ENCODE measurements around the gene APP.
"Not testable (repeated sequence)": the region's sequence is repeated elsewhere in the genome, so short reads cannot be mapped to it uniquely, and the experiment has no call there.

APP gene

DNA sequence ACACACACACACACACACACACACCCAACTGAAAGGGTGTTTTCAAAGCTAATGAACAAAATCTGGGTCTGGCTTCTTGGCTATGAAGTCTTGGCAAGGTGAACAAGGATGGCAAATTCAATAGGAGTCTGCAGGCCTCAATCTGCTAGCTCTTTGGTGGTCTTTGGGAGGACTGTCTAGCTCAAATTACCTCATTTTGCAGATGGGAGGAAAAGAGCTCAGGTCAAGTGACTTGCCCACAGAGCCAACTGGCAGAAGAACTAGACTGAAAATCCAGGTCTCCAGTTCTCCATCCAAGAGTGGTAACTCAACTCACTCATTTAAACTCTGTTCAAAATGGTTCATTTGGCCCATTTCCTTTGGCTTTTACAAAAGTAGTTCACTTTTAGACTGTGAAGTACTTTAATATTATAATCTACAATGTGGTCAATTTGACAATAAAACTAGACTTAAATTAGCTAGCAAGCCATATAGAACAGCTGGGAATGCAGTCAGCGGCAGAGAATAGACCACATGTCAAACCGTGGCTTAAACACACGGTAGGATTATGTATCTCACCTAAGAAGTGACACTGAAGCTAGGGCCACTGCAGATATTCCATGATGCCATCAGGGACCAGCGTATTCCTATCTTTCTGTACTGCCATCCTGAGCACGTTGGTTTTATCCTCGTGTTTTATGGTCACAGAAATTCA is 112.9 kb downstream of the APP start:
- DNase-seq, result no peak

DNA sequence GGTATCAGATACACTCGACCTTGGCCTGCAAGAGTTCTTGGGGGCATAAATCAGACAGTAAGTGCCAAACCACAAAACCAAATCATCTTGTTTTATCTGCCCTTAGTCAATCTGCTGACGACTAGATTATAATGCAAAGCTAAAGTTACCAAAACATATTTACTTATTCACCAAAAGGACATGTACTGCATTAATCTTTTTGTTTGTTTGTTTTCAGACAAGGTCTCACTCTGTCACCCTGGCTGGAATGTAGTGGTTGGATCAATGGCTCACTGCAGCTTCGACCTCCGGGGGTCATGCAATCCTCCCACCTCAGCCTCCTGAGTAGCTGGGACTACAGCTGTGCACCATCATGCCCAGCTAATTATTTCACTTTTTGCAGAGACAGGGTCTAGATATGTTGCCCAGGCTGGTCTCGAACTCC is 114.7 kb downstream of the APP start:
- DNase-seq, result no peak

DNA sequence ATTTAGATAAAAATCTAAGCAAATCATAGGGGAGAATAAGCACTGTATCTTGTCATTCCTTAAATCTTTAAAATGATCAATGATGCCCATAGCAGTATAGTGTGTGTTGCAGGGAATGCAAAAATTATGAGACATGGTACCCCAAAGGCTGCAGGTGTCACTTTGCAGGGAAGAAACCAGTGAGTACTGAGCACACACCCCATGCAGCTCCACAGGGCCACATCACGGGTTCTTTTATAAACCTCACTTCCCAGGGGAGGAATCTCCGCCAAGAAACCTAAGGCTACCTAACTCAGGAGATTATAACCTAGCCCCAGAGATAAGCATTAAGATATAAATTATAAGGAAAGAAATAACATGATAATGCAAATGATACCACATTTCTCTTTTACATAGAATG is 115.6 kb downstream of the APP start:
- DNase-seq, result no peak

DNA sequence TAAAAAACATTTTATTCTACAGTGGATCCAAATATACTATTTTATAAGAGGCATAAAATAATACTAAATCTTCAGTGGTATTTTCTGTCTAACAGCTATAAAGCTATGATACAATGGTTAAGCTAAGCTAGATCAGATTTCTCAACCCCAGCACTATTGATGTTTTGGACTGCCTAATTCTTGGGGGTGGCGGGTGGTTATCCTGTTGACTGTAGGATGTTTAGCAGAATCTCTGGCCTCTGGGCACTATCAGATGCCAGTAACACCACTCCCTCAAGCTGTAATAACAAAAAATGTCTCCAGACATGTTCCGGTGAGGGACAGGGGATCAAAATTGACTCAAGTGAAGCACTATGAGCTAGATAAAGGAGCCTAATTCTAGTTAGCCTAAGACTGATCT is 118.5 kb downstream of the APP start:
- DNase-seq, result no peak

DNA sequence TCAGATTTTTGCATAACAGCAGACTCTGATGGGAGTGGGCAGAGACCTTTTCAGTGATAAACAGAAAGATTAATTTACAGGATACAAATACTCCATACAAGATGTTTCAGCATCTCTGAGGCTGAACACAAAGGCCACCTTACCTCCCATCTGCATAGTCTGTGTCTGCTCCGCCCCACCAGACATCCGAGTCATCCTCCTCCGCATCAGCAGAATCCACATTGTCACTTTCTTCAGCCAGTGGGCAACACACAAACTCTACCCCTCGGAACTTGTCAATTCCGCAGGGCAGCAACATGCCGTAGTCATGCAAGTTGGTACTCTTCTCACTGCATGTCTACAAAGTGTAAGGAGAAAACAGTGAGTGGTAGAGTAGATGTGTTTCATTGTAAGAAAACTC is 119.7 kb downstream of the APP start:
- no peak for DNase-seq

DNA sequence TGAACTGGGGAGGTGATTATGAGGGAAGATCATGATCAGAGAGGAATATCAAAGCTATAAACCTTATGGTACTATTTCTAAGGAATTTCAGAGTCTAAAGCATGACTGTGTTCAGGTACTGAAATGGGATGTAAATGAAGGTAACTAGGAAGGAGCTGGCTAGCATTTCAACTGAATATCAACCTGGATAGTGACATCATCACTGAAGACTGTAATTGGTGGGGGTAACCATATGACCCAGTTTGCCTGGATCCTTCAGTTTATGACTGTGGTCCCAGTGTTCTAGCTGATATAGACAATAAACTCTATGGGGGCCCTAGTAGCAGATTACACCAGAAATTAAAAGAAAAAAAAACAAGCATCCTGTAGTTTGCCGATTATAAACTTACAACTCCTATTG is 120.8 kb downstream of the APP start:
- no peak for DNase-seq

DNA sequence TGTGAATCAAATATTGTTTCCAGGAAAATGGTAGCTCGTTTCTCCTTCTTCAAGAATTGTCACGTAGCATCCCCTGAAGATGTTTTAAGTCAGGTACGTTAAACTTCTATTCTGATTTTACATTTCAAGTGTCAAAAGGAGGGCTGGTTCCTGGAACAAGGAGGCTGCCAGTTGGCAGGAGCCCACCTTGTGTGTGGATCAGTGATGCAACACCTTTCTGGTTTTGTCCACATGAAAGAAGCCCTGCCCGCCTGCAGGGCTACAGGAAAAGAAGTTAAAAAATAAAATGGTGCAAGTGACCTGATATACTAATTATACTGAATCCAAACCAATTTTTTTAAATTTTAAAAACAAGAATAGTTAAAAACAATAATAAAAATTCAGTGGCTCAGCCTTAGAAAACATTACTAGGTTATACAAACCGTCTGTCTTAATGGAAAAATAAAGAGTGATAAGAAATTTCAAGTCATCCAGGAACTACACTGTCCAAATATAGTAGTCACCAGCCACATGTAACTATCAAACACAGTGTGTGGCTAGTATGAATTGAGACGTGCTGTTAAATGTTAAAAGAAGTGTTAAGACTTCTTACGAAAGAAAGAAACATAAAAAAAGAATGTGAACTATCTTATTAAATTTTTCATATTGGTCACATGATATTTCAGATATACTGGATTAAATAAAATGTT is 123.1 kb downstream of the APP start:
- DNase-seq, result no peak

DNA sequence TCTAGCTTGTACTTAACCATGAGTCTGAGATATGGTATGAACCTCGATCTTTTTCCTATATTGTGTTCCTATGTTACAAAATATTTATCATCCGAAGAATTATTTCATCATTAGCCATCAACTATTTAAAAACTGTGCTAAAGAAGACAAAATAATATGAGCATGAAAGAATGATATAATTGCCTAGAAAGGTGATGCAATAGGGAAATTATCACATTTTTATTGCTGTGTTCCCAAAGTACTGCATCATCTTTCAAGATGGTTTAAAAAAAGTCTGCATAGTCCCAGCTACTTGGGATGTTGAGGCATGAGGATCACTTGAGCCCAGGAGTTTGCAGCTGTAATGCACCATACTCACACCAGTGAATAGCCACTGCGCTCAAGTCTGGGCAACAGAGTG is 126.7 kb downstream of the APP start:
- no peak for DNase-seq

DNA sequence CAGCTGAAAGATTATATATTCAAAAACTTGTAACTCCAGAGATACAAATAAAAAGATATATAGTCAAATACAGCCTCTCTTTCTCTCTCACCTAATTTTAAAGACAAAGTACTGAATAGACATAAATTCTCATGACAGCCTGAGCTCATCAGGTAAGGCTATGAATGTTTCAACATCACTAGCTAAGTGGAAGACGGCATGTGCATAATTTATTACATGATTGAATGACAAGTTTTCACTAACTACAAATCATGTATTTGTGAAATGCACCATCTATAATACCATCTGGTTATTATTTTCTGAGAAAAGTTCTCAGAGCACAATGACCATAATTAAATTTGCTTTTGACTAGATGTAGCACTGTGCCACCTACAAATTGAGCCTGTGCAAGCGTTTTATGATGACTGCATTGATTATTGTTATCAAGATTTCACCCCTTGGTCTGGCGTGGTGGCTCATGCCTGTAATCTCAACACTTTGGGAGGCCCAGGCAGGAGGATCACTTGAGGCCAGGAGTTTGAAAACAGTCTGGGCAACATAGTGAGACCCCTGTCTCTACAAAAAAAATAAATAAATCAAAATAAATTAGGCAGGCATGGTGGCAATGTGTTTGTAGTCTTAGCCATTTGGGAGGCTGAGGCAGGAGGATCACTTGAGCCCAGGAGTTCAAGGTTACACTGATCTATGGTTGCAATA is 128.2 kb downstream of the APP start:
- no peak for DNase-seq

DNA sequence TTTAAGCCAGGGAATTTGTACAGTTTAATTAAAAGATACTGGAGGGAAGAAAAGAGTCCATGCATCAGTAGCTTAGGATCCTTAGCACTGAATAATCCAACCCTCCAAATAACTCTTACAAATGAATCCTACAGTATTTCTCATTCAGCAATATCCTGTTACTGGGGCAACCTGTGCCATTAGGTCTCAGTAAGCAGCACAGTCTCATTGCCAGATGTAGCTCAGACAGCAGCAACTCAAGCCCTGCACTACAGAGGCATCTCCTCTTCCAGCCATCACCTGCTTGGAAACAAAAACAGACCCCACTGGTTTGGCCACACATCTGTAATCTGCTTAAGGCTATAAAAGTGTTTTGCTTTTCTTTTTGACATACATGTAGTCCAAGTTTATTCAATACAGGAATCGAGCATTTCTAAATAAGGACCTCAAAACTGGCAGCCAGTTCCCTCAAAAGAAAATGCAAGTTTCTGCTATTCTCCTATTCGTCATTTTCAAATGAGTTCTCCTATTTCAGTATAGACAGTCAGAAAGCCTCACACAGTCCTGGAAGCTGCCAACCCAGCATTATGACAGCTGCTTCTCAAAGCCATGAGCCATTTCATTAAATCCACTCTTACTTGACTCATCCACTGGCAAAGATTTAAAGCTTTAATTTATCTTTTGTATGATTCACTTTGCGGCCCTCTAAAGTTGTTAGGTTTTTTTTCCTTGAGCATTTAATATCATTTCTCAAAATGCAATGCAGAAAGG is 129.0 kb downstream of the APP start:
- DNase-seq, result peak; percentile 3

DNA sequence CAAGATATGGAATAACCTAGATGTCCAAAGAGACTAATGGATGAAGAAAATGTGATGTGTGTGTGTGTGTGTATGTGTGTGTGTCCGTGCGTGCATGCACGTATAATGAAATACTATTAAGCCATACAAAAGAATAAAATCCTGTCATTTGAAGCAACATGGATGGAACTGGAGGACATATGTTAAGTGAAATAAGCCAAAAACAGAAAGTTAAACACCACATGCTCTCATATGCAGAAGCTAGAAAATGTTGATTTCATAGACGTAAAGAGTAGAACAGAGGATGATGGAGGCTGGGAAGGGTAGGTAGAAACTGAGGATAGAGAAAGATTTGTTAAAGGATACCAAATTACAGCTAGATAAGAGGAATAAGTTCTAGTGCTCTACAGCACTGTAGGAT is 133.7 kb downstream of the APP start:
- no peak for DNase-seq

DNA sequence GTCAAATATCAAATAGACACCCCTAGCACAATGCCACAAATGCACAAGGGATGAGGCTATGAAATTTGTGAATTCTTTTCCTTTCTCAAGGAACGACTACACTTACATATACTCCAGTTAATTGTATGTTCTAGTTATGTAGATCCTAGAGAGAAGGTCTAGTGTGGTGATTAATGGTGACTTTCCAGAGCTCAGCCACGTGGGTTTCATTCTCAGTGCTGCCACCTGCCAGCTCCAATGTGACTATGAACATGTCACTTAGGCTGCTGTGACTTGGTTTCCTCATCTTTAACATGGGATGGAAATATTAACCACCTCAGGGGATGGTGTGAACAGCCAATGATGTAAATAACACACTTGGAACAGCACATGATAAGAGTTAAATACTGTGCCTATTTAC is 138.3 kb downstream of the APP start:
- no peak for DNase-seq

DNA sequence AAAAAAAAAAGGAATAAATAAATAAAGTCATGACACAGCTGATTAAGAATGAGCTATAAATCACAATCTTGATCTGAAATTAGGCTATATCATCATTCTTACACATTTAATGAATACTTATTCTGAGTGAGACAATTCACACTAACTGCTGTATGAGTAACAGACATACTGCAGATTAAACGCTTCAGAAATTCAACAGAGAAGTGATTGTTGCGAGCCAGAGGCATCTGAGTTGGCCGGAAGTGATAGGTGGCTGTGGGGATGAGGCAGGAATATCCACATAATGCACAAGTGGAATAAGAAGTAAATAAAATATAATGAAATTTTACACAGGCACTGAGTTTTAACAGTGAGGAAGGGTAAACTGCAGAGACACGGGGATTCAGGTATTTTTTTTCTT is 142.4 kb downstream of the APP start:
- no peak for DNase-seq

DNA sequence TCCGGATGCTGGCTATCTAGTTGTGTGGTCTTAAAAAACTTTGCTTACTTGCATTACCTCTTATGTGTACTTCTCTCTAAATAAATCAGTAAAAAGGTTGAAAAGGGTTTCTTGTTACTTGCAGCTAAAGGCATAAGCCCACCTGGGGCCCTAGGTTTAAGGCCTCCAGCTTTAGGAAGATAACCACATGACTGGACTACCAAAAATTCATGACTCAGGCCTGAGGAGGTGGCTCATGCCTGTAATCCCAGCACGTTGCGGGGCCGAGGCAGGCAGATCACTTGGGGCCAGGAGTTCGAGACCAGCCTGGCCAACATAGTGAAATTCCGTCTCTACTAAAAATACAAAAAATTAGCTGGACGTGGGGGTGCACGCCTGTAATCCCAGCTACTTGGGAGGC is 142.9 kb downstream of the APP start:
- no peak for DNase-seq

DNA sequence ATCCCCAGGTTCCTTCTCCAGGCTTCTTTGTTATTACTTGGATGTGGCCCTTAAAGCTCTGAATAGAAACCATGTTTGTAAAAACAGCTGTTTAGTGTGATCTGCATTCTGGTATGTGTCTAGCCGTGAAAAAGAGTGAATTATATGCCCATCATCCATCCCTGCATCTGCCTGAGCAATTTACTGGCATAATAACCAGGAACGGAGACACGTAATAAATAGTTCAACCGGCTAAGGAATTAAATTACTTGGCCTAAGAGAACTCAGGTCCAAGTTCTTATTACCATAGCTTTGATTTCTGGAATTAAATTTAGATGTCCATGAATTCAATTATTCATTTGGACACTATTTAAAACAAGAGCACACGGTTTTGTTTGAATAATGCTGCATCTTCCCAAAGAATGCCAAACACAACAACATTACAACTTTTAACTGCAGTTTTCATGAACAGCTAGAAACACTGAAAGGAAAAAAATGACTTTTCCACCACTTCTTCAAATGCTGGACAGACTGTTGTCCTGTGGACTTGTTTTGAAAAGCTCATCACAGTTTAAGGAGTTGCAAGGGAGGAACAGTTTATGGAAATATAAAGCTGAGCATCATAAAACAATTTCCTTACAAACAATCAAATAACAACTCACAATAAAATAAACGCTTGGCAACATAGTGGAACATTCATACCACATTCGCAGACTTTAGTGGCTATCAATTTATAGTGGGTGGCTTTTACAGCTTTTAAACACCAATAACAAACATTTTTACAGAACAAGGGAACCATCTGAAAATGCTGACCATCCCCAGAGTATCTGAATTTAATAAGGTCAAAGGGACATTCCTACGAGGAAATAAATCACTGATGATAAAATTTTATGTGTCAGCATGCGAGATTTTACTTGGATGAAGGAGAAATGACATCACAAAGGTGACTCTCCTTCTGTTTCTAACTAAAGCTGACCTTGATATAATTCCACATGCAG is 144.7 kb downstream of the APP start:
- DNase-seq, result no peak

DNA sequence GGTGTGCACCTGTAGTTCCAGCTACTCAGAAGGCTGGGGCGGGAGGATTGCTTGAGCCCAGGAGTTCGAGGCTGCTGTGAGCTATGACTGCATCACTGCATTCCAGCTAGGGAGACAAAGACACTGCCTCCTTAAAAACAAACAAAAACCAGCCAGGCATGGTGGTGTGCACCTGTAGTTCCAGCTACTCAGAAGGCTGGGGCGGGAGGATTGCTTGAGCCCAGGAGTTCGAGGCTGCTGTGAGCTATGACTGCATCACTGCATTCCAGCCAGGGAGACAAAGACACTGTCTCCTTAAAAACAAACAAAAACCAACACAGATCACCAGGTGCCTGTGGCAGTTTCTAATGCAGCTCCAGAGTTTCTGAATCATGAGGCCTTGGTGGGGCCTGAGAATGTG is 147.2 kb downstream of the APP start:
- not testable (repeated sequence) for DNase-seq

DNA sequence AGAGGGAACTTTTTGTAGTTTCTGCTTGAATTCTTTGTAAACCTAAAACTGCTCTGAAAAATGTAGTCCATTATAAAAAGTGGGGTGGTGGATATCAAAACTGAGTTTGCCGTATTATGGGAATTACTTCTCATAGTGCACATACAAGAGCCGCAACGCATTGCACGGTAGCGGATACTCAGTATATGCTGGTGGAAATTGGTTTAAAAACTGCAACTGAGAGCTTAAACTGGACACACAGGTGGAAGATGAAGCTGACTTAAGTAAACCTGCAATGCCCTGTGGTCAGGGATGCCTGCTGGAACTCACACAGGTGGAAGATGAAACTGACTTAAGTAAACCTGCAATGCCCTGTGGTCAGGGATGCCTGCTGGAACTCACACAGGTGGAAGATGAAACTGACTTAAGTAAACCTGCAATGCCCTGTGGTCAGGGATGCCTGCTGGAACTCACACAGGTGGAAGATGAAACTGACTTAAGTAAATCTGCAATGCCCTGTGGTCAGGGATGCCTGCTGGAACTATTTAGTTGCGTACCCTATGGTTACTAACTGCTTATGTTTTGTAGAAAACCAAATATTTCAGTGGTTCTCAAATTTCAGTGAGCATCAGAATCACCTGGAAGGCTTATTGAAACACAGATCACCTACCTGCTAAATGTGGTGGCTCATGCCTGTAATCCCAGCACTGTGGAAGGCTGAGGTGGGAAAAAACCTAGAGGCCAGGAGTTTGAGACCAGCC is 147.8 kb downstream of the APP start:
- not testable (repeated sequence) for DNase-seq

DNA sequence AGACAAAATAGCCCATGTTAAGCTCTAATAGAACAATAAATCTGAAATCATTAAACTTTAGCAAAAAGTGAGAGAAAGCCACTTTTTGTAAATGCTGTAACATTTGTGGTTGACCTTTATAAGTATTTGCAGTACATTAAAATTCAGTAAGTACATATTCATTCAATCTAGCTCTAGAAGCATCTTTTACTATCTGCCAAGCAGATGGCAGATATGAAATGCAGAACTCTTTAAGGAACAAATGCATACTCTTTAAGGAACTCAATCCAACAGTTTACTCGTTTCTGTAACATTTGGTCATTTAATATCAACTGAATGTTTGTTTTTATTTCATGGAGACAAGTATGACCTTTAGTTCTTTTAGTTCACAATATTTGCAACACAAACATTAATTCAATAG is 150.1 kb downstream of the APP start:
- no peak for DNase-seq

DNA sequence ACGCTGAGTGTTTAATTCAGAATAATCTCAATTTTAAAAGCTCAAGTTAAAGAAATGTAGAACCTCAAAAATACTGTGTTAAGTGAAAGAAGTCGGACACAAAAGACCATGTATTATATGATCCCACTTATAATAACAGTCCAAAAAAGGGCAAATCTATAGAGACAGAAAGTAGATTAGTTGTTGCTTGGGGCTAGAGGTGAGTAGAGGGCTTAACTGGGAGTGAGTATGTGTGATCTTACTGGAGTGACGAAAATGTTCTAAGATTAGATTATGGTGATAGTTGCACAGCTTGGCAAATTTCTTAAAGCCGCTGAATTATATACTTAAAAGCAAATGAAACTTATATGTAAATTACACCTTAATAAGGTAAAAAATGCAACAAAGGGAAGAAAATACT is 150.5 kb downstream of the APP start:
- DNase-seq, result no peak

DNA sequence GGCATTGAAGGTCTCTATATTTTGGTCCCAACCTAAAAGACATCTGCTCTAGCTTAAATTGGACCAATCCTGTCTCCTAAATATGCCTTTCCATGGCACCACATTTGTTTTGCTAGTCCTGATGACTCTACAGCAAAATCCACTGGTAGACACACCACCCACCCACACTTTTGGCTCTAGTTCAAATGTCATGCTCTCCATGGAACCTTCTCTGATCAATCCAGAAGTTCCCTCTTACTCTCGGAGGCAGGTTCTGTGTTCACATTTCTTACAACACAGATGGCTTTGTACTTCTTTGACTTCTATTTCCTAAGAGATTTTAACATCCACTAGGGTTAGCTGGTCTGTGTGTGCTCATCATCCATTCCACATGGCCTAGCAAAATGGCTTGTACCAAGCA is 151.3 kb downstream of the APP start:
- DNase-seq, result no peak

DNA sequence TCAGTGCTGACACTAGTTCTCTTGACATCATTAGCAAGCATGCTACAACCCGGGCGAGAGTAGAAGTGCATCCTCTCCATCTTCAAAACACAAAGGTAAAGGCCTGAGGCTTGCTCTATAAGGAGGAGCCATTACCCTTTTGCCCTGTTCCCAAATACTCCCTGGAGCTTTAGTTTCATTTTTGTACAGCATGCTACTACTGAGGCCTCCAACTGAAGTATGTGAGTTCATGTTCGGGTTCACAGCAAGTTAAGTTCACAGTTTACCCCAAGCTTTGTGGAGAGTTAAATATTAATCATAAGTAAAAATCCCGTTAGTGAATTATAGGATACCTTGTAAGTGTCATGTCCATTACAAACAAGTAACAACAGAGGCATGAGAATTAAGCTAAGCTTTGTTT is 156.6 kb downstream of the APP start:
- DNase-seq, result no peak

DNA sequence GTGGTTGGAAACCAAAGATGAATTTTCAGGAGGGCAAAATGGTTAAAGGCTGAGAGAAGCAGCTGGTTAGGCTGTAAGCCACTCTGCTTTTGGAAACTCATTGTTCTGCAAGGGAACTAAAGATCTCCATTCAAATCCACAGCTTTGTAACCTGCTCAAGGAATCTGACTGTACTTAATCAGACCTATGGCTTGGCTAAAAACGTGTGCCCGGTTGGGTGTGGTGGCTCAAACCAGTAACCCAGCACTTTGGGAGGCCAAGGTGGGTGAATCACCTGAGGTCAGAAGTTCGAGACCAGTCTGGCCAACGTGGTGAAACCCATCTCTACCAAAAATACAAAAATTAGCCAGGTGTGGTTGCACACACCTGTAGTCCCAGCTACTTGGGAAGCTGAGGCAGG is 158.1 kb downstream of the APP start:
- not testable (repeated sequence) for DNase-seq
